Measurements from ENCODE around the gene BBLN. TPM values are rescaled to one million over a fixed set of nuclear protein-coding genes. Genes with fewer than 3 reads are reported as not detected.

The BBLN gene
- total RNA-seq, 1 donor from 2014 or later, result 39.0 TPM

DNA sequence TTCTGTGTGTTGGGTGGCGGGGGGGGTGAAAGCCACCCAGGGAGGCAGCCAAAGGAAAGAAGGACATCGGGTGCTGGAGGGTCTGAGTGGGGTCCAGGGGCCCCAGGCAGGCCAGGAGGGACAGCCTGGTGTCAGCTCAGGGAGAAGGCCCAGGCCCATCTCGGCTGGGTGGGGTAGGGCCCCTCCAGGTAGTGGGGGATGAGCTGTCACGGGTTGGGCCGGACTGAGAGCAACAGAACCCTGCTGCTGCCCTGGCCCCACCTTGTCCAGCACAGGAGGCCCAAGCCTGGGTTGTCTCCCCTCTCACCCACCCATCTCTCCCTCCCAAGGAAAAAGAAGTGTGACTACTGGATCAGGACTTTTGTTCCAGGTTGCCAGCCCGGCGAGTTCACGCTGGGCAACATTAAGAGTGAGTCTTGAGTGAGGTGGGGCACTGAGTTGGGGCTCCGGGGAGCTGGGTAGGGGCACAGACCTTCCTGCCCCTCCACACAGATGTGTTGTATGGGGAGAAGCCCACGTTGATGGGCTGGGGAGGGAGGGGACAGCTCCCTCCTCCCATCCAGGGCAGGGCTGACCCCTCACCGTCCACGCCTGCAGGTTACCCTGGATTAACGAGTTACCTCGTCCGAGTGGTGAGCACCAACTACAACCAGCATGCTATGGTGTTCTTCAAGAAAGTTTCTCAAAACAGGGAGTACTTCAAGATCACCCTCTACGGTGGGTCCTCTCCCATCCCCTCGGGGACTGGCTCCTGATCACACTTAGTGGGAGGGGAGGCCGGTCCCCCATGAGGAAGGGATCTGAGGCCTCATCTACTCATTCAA, 8.5 kb upstream of the BBLN start:
- Histone ChIP-seq H3K27ac (no peak overlapping the region), H3K4me1 (peaks cover 9% of the 10 kb centered on the region), H3K4me3 (no peak overlapping the region), H3K27me3 (no peaks in the 10 kb centered on the region), H3K9me3 (no peaks in the 10 kb centered on the region), H3K36me3 (no peaks in the 10 kb centered on the region)
- TF ChIP-seq, protein P1, sequence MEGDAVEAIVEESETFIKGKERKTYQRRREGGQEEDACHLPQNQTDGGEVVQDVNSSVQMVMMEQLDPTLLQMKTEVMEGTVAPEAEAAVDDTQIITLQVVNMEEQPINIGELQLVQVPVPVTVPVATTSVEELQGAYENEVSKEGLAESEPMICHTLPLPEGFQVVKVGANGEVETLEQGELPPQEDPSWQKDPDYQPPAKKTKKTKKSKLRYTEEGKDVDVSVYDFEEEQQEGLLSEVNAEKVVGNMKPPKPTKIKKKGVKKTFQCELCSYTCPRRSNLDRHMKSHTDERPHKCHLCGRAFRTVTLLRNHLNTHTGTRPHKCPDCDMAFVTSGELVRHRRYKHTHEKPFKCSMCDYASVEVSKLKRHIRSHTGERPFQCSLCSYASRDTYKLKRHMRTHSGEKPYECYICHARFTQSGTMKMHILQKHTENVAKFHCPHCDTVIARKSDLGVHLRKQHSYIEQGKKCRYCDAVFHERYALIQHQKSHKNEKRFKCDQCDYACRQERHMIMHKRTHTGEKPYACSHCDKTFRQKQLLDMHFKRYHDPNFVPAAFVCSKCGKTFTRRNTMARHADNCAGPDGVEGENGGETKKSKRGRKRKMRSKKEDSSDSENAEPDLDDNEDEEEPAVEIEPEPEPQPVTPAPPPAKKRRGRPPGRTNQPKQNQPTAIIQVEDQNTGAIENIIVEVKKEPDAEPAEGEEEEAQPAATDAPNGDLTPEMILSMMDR (IDR thresholded peaks at IDR 0.05), result no peak
- no peak for ATAC-seq
- DNase-seq, result no peak
- intact Hi-C loops (cut with DNase I), result no loop called here

DNA sequence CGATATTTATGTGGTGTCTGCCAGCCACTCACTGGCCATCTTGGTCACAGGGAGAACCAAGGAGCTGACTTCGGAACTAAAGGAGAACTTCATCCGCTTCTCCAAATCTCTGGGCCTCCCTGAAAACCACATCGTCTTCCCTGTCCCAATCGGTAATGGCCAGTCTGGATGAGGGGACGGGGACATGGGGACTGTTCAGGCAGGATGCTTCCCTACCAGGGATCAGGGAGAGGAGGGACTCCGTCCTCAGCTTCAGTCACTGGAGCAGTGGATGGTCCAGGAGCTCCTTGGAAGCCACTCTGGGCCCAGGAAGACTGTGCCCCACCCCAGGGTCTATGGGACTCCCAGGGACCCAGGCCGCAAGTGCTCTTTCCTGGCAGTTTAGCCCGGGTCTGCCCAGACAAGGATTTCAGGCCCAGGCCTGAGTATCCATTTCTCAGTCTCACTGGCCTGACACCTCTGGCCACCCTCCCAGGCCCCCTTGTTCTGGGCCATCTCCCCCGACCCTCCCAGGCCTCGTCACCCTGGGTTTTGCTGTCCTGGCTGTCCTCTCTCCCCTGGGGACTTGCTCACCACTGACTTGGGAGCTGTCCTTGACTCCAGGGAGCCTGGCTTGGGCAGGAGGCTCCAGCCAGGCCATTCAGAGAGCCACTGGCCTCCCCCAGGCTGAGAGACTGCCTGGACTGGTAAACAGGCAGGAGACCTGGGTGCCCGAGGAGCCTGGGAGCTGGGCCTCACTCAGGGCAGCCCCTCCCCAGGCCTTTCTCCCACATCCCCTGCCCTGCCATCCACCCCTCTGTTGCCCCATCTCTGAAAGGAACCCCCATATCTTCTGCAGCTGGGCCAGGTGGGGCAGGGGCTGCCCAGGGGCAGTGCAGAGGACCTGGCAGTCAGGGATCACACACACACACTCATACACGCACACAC, 7.7 kb upstream of the BBLN start:
- DNase-seq, result no peak
- no peak overlapping the region for H3K27ac ChIP-seq
- ATAC-seq, result no peak

GRCh38 chr9:128153060-128153946, 6.8 kb upstream of the BBLN start:
- no peak for DNase-seq
- no peak for ATAC-seq
- H3K9me3 ChIP-seq, result no peaks in the 10 kb centered on the region
- H3K4me1 ChIP-seq, result peaks cover 9% of the 10 kb centered on the region
- no peak overlapping the region for H3K4me3 ChIP-seq
- H3K27me3 ChIP-seq, result no peaks in the 10 kb centered on the region
- H3K27ac ChIP-seq, result no peak overlapping the region
- H3K36me3 ChIP-seq, result no peaks in the 10 kb centered on the region
- intact Hi-C loops (cut with DNase I), result no loop called here
- TF ChIP-seq, protein P1 (IDR thresholded peaks at IDR 0.05), result no peak

More for the DNA sequence above, 7.7 kb upstream of the BBLN start:
- TF ChIP-seq, protein P1 (IDR thresholded peaks at IDR 0.05), result no peak
- intact Hi-C loops (cut with DNase I), result no loop called here
- H3K36me3 ChIP-seq, result no peaks in the 10 kb centered on the region
- no peak overlapping the region for H3K4me3 ChIP-seq
- peaks cover 9% of the 10 kb centered on the region for H3K4me1 ChIP-seq
- no peaks in the 10 kb centered on the region for H3K9me3 ChIP-seq
- no peaks in the 10 kb centered on the region for H3K27me3 ChIP-seq

- TF ChIP-seq, protein P1 (IDR thresholded peaks at IDR 0.05), result no peak
- intact Hi-C loops (cut with DNase I), result no loop called here
- Histone ChIP-seq H3K27me3 (no peaks in the 10 kb centered on the region), H3K4me3 (no peak overlapping the region), H3K9me3 (no peaks in the 10 kb centered on the region), H3K36me3 (no peaks in the 10 kb centered on the region), H3K4me1 (peaks cover 1% of the 10 kb centered on the region), H3K27ac (no peak overlapping the region)
- DNase-seq (no peak), ATAC-seq (no peak)
Measured at GRCh38 chr9:128153947-128154695, 5.9 kb upstream of the BBLN start.
